Right renal pelvis (tissue), 4 donors: Measurements from ENCODE around the gene PRM1. TPM values are rescaled to one million over a fixed set of nuclear protein-coding genes. Genes with fewer than 3 reads are reported as not detected.

Source experiments
- DNase-seq, 4 donors: peaks; one replicate each; pipeline ENCODE4 v3.0.0-alpha.2; 2013; ENCODE audit warnings: low read depth in 4 of 4, low spot score in 3 of 4, missing footprints in 1 of 4
- polyA plus RNA-seq, 4 donors: library from polyadenylated mRNA; unstranded; fragments of 120-200 nt; gene quantifications; one replicate each; pipeline ENCODE4 v1.2.1, GENCODE V29; 2013; ENCODE audit not compliant: insufficient read length in 4 of 4

PRM1 gene
- polyA plus RNA-seq, 4 donors = not detected

GRCh38 chr16:11240636-11241473, 40.3 kb downstream of the PRM1 start:
- no peak for DNase-seq

- DNase-seq = no peak
Measured at GRCh38 chr16:11239644-11240632, 41.2 kb downstream of the PRM1 start.

GRCh38 chr16:11238272-11239202, 42.6 kb downstream of the PRM1 start:
- no peak for DNase-seq

GRCh38 chr16:11236461-11237254, 44.5 kb downstream of the PRM1 start:
- DNase-seq = no peak

GRCh38 chr16:11235703-11235991, 45.5 kb downstream of the PRM1 start:
- DNase-seq = no peak

- no peak for DNase-seq
Measured at GRCh38 chr16:11234884-11235702, 46.0 kb downstream of the PRM1 start.

- no peak for DNase-seq
Measured at GRCh38 chr16:11233727-11234376, 47.3 kb downstream of the PRM1 start.

GRCh38 chr16:11232852-11233726, 48.0 kb downstream of the PRM1 start:
- no peak for DNase-seq

- no peak for DNase-seq
Measured at GRCh38 chr16:11232302-11232851, 48.8 kb downstream of the PRM1 start.

GRCh38 chr16:11231367-11231970, 49.7 kb downstream of the PRM1 start:
- no peak for DNase-seq

Other genes with a start within 250 kb of the PRM1 start
- gene SOCS1, start 25.1 kb downstream of the PRM1 start, polyA plus RNA-seq = 1 to 10 TPM; 5.7 to 8.0 (median 6.4) TPM
- gene TNP2, start 12.0 kb downstream of the PRM1 start, polyA plus RNA-seq = not detected
- gene PRM3, start 7.7 kb downstream of the PRM1 start, polyA plus RNA-seq = not detected
- not detected for gene PRM2, start 4.8 kb downstream of the PRM1 start, polyA plus RNA-seq
- gene RMI2, start 64.1 kb upstream of the PRM1 start, polyA plus RNA-seq = 10 to 100 TPM; 23.7 to 36.6 (median 28.0) TPM